Measurements from ENCODE around the gene SLC9A7. TPM values are rescaled to one million over a fixed set of nuclear protein-coding genes. Genes with fewer than 3 reads are reported as not detected.

The SLC9A7 gene
- total RNA-seq, 1 experiment from 2014 or later: 13.1 TPM

GRCh38 chrX:46554942-46555341 lies 204.0 kb downstream of the SLC9A7 start:
- Histone ChIP-seq H3K36me3 (ENCODE audit: insufficient read depth, low read length, poor library complexity, severe bottlenecking) (no peaks in the 10 kb centered on the region), H3K4me1 (ENCODE audit: insufficient read depth, low read length, poor library complexity, severe bottlenecking) (no peaks in the 10 kb centered on the region), H3K4me3 (ENCODE audit: low read depth, low read length, poor library complexity, severe bottlenecking) (no peak overlapping the region), H3K9me3 (ENCODE audit: low read depth, low read length, poor library complexity, severe bottlenecking) (no peaks in the 10 kb centered on the region), H3K27ac (ENCODE audit: low read depth, low read length, poor library complexity, severe bottlenecking) (no peak overlapping the region), H3K27me3 (replicated peaks; ENCODE audit: insufficient read depth, low read depth, low read length, poor library complexity) (no peaks in the 10 kb centered on the region)
- ChIA-PET CTCF (interaction anchor here (0.7 to 1.3 kb wide), 7 partner anchors 52 to 538 kb away, joined by 3 to 9 read pairs (median 6); no protein-coding TSS in a partner anchor), POLR2A (ENCODE audit: low non-redundant PET) (interaction anchor here (0.7 kb wide), 1 partner anchor 242 kb away, joined by 7 read pairs; no protein-coding TSS in a partner anchor)
- TF ChIP-seq EZH2 (IDR thresholded peaks at IDR 0.05; ENCODE audit: borderline replicate concordance, low read depth, low read length, poor library complexity, severe bottlenecking): no peak
- TF ChIP-seq CTCF (conservative IDR thresholded peaks at IDR 0.05; ENCODE audit: low read depth, low read length): peak; percentile 53; the same call in 1 of the 2 replicates
- BruUV-seq (replicated peaks): no TSS peak
- intact Hi-C loops (cut with micrococcal nuclease; ENCODE audit: unreplicated experiment): loop anchor here (5.0 to 10.0 kb wide), 3 partner anchors 132 to 540 kb away; no protein-coding TSS in a partner anchor
- DNase-seq (ENCODE audit: low spot score): peak; percentile 54

DNA sequence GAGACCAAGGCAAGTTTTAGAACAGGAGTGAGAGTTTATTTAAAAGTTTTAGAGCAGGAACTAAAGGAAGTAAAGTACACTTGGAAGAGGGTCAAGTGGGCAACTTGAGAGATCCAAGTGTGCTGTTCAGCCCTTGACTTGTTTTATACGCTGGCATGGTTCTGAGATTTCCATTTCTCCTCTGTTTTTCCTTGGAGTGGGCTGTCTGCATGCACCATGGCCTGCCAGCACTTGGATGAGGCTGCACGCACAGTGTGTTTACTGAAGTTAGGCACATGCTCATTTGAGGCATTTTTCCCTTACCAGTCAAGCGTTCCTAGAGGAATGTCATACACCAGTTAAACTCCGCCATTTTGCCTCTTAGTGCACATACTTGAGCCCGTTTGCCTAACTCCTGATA lies 205.0 kb downstream of the SLC9A7 start:
- Histone ChIP-seq H3K36me3 (ENCODE audit: insufficient read depth, low read length, poor library complexity, severe bottlenecking) (no peaks in the 10 kb centered on the region), H3K4me3 (ENCODE audit: low read depth, low read length, poor library complexity, severe bottlenecking) (no peak overlapping the region), H3K27me3 (replicated peaks; ENCODE audit: insufficient read depth, low read depth, low read length, poor library complexity) (no peaks in the 10 kb centered on the region), H3K9me3 (ENCODE audit: low read depth, low read length, poor library complexity, severe bottlenecking) (no peaks in the 10 kb centered on the region), H3K27ac (ENCODE audit: low read depth, low read length, poor library complexity, severe bottlenecking) (no peak overlapping the region), H3K4me1 (ENCODE audit: insufficient read depth, low read length, poor library complexity, severe bottlenecking) (no peaks in the 10 kb centered on the region)
- TF ChIP-seq CTCF (conservative IDR thresholded peaks at IDR 0.05; ENCODE audit: low read depth, low read length) (no peak), EZH2 (IDR thresholded peaks at IDR 0.05; ENCODE audit: borderline replicate concordance, low read depth, low read length, poor library complexity, severe bottlenecking) (no peak)
- DNase-seq (ENCODE audit: low spot score): no peak
- ChIA-PET POLR2A (ENCODE audit: low non-redundant PET) (no interaction called here), CTCF (no interaction called here)
- intact Hi-C loops (cut with micrococcal nuclease; ENCODE audit: unreplicated experiment): loop anchor here (10.0 kb wide), 1 partner anchor 541 kb away; no protein-coding TSS in a partner anchor
- BruUV-seq (replicated peaks): no TSS peak

DNA sequence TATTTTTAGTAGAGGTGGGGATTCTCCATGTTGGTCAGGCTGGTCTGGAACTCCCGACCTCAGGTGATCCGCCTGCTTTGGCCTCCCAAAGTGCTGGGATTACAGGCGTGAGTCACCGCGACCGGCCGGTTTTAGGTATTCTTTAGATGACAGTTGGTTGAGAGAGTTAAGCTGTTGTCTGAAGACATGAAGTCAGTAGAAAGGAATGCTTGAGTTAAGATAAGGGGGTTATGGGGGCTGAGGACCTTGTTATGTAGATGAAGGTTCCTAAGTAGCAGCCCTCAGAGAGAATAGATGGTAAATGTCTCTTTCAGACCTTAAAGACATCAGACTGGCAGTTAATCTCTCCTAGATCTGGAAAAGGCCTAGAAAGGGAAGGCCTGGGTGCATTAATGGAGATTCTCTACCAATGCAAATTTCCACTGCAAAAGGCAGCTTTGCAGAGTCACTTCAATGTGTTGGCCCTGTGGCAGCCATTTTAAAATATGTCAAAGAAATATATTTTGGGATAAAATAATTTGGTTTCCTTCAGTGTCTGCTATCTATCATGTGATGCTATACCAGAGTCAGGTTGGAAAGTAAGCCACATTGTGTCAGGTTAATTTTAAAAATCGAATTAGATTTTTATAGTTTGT lies 207.3 kb downstream of the SLC9A7 start:
- no TSS peak for BruUV-seq (replicated peaks)
- Histone ChIP-seq H3K4me3 (ENCODE audit: low read depth, low read length, poor library complexity, severe bottlenecking) (no peak overlapping the region), H3K27me3 (replicated peaks; ENCODE audit: insufficient read depth, low read depth, low read length, poor library complexity) (no peaks in the 10 kb centered on the region), H3K9me3 (ENCODE audit: low read depth, low read length, poor library complexity, severe bottlenecking) (no peaks in the 10 kb centered on the region), H3K36me3 (ENCODE audit: insufficient read depth, low read length, poor library complexity, severe bottlenecking) (peaks cover 8% of the 10 kb centered on the region), H3K27ac (ENCODE audit: low read depth, low read length, poor library complexity, severe bottlenecking) (no peak overlapping the region), H3K4me1 (ENCODE audit: insufficient read depth, low read length, poor library complexity, severe bottlenecking) (peaks cover 5% of the 10 kb centered on the region)
- ChIA-PET CTCF (no interaction called here), POLR2A (ENCODE audit: low non-redundant PET) (no interaction called here)
- TF ChIP-seq CTCF (conservative IDR thresholded peaks at IDR 0.05; ENCODE audit: low read depth, low read length) (no peak), EZH2 (IDR thresholded peaks at IDR 0.05; ENCODE audit: borderline replicate concordance, low read depth, low read length, poor library complexity, severe bottlenecking) (no peak)
- peak; percentile 27 for DNase-seq (ENCODE audit: low spot score)
- intact Hi-C loops (cut with micrococcal nuclease; ENCODE audit: unreplicated experiment): loop anchor here (10.0 kb wide), 1 partner anchor 543 kb away; no protein-coding TSS in a partner anchor

All from A673 (cell line).